Heart left ventricle (tissue), 16 donors: ENCODE results near the gene LUC7L3. TPM values are rescaled to one million over a fixed set of nuclear protein-coding genes. Genes with fewer than 3 reads are reported as not detected.
A peak's percentile ranks its signal among the peaks of the same experiment; 100 is the strongest.

ENCODE experiments used
- ATAC-seq, 4 donors: fragments of 200-7000 bp; cut with Tn5 transposase; one replicate each; pipeline ENCODE4 v1.9.1; 2020 to 2022; ENCODE audit warnings: moderate library complexity in 4 of 4, mild to moderate bottlenecking in 3 of 4, moderate number of reproducible peaks in 1 of 4
- DNase-seq, 5 donors: peaks; one replicate each; pipeline ENCODE4 v3.0.0-alpha.2; 2020
- H3K27ac ChIP-seq, 12 donors: fragments of 200-600 bp; sonication (generic) in 4 of 12; one replicate each; pipeline versions ENCODE4 v1.5.0 to v1.8.0; 2016 to 2022; ENCODE audit warnings: mild to moderate bottlenecking in 2 of 12
- H3K27me3 ChIP-seq, 9 donors: fragments of 200-600 bp; sonication (generic) in 2 of 9; one replicate each; pipeline versions ENCODE4 v1.5.1 to v1.8.0; 2016 to 2022; ENCODE audit warnings: mild to moderate bottlenecking in 3 of 9
- H3K36me3 ChIP-seq, 9 donors: fragments of 200-600 bp; sonication (generic) in 2 of 9; one replicate each; pipeline versions ENCODE4 v1.5.0 to v1.8.0; 2018 to 2022; ENCODE audit warnings: mild to moderate bottlenecking in 2 of 9
- H3K4me1 ChIP-seq, 12 donors: fragments of 200-600 bp; sonication (generic) in 4 of 12; one replicate each; pipeline versions ENCODE4 v1.5.0 to v1.8.0; 2016 to 2022; ENCODE audit warnings: mild to moderate bottlenecking in 3 of 12
- H3K4me3 ChIP-seq, 12 donors: fragments of 200-600 bp; sonication (generic) in 4 of 12; one replicate each; pipeline versions ENCODE4 v1.5.0 to v1.8.0; 2017 to 2022; ENCODE audit warnings: mild to moderate bottlenecking in 9 of 12, moderate library complexity in 4 of 12
- H3K9me3 ChIP-seq, 12 donors: fragments of 200-600 bp; sonication (generic) in 4 of 12; one replicate each; pipeline versions ENCODE4 v1.5.0 to v1.8.0; 2016 to 2022; ENCODE audit warnings: mild to moderate bottlenecking in 1 of 12
- CTCF ChIP-seq, 12 donors: fragments of 200-600 bp; sonication (generic) in 4 of 12; IDR thresholded peaks; one replicate each; pipeline versions ENCODE4 v1.5.0 to v1.8.0; 2018 to 2022; ENCODE audit warnings: antibody characterized with exemption in 12 of 12, mild to moderate bottlenecking in 5 of 12
- POLR2A ChIP-seq, 2 donors: fragments of 450-650 bp; IDR thresholded peaks; one replicate each; pipeline ENCODE4 v1.6.1; 2017; ENCODE audit warnings: antibody characterized with exemption in 2 of 2, mild to moderate bottlenecking in 2 of 2, moderate library complexity in 2 of 2
- WGBS, 4 donors: extraction: QIAGEN DNeasy Blood & Tissue Kit in 2 of 4; methylation state at CpG; one replicate each; pipeline versions ENCODE4 v1.1.5 to v1.1.7; 2013 to 2018; 5-methylcytosine and 5-hydroxymethylcytosine counted together
- intact Hi-C, 10 donors: fragments of 100-400 bp; cut with DNase I; formaldehyde crosslinking; loops; one replicate each; pipeline versions ENCODE4 v1.11.1 to v1.14.2; 2022
- polyA plus RNA-seq, 2 donors: library from polyadenylated mRNA; stranded (reverse); fragments of 200-250 nt; gene quantifications; one replicate each; pipeline ENCODE4 v1.2.3, GENCODE V29; 2013
- total RNA-seq, 9 donors: library from RNA; depleted of rRNA in 2 of 9; stranded (reverse); fragments of >200 nt in 2 of 9; fragmentation: NEBNext Ultra II Directional in 3 of 9; extraction: Animal tissue kit (Norgen Biotek cat#: 25700) in 3 of 9; gene quantifications; one replicate each; pipeline versions ENCODE4 v1.1.0 to v1.2.4, GENCODE V29; 2016 to 2023
- donor health status: ischemic (EF 13 %, LVEDD 7.1; RV severe dilation, severe dysfunction).
- donor health status: healthy with polysubstance abuse.
- donor health status: DM: no; HTN: yes; CAD: no.
- donor health status: DM: no; HTN: no; CAD: no.
- donor health status: ischemic (EF 25% LVEDD 6.9; RV normal size, moderate dysfunction).
- donor health status: ischemic (EF 25% LVEDD 5.7; RV mildly dilated, moderate dysfunction).
- donor health status: healthy.
- donor health status: DM: yes; HTN: yes; CAD: no.
- donor health status: ischemic (EF 35%, LVEDD 5.7; RV mildly dilated, moderate dysfunction).
- donor health status: nonischemic (EF 11% LVEDD 7.7; RV severe dilation, severe dysfunction).
- donor health status: DM: yes; HTN: yes; CAD: no.
- donor health status: PGD.
- donor health status: ischemic (EF 29% LVEDD 5.4; RV normal size, mild dysfunction).
- donor health status: nonischemic (EF 23%, LVEDD 6.1; RV moderate dilation, normal function).

Gene LUC7L3
- total and polyA plus RNA-seq, 11 donors = 16.5 to 89.0 (median 52.1) TPM

- peaks cover 0 to 52% (median 47%) of the 10 kb centered on the region in 9 donors for H3K36me3 ChIP-seq
- 59 to 86% (median 68%) methylated on average over 4 to 6 of the region's 6 CpGs for WGBS, 4 donors
- ATAC-seq = no peak
- peaks cover 0 to 34% (median 15%) of the 10 kb centered on the region in 12 donors for H3K4me1 ChIP-seq
- intact Hi-C loops = loop anchor here in 2 of 10 donors (10.0 kb wide), 2 partner anchors 63 to 207 kb away; no protein-coding TSS in a partner anchor
- DNase-seq = no peak
- TF ChIP-seq CTCF (IDR thresholded peaks at IDR 0.05) = no peak
- TF ChIP-seq POLR2A (IDR thresholded peaks at IDR 0.05) = no peak
- H3K4me3 ChIP-seq = no peak overlapping the region
- peak overlapping the region in 1 of 12 donors; percentile 57 for H3K27ac ChIP-seq
- H3K9me3 ChIP-seq = no peaks in the 10 kb centered on the region
- H3K27me3 ChIP-seq = no peaks in the 10 kb centered on the region
Observed at GRCh38 chr17:50691550-50692447, 27.6 kb upstream of the LUC7L3 start.

GRCh38 chr17:50692448-50693035 lies 26.9 kb upstream of the LUC7L3 start:
- H3K4me1 ChIP-seq = peaks cover 0 to 36% (median 15%) of the 10 kb centered on the region in 12 donors
- WGBS, 4 donors = 85 to 90% (median 86%) methylated on average over 6 of the region's 6 CpGs
- no peak for ATAC-seq

GRCh38 chr17:50693036-50693682 lies 26.2 kb upstream of the LUC7L3 start:
- H3K27ac ChIP-seq = peak overlapping the region in 1 of 12 donors; percentile 57
- no peak for DNase-seq
- peaks cover 0 to 37% (median 16%) of the 10 kb centered on the region in 12 donors for H3K4me1 ChIP-seq
- H3K27me3 ChIP-seq = no peaks in the 10 kb centered on the region
- intact Hi-C loops = loop anchor here in 2 of 10 donors (10.0 kb wide), 2 partner anchors 62 to 208 kb away; no protein-coding TSS in a partner anchor
- ATAC-seq = no peak
- no peak overlapping the region for H3K4me3 ChIP-seq
- WGBS, 4 donors = 93 to 96% (median 94%) methylated on average over 5 of the region's 5 CpGs
- H3K9me3 ChIP-seq = no peaks in the 10 kb centered on the region
- H3K36me3 ChIP-seq = peaks cover 0 to 66% (median 61%) of the 10 kb centered on the region in 9 donors
- TF ChIP-seq POLR2A (IDR thresholded peaks at IDR 0.05) (no peak), CTCF (IDR thresholded peaks at IDR 0.05) (no peak)

More at GRCh38 chr17:50692448-50693035, 26.9 kb upstream of the LUC7L3 start:
- TF ChIP-seq POLR2A (IDR thresholded peaks at IDR 0.05) (no peak), CTCF (IDR thresholded peaks at IDR 0.05) (no peak)
- H3K36me3 ChIP-seq = peaks cover 0 to 59% (median 54%) of the 10 kb centered on the region in 9 donors
- intact Hi-C loops = loop anchor here in 2 of 10 donors (10.0 kb wide), 2 partner anchors 62 to 208 kb away; no protein-coding TSS in a partner anchor
- no peaks in the 10 kb centered on the region for H3K9me3 ChIP-seq
- peak overlapping the region in 1 of 12 donors; percentile 57 for H3K27ac ChIP-seq
- DNase-seq = no peak
- H3K4me3 ChIP-seq = no peak overlapping the region
- no peaks in the 10 kb centered on the region for H3K27me3 ChIP-seq
